Activated CD4-positive, alpha-beta T cell treated with anti-CD3 and anti-CD28 coated beads for 24 hours (primary cell): ENCODE measurements around the gene TGFBR2.

Experiments
- DNase-seq, 2 donors: peaks; one replicate each; pipeline ENCODE4 v3.0.0-alpha.2; 2020; ENCODE audit warnings: low read depth in 2 of 2

Gene TGFBR2

GRCh38 chr3:30692498-30693130, 86.2 kb downstream of the TGFBR2 start:
- no peak for DNase-seq

- peak in 1 of 2 donors; percentile 44 for DNase-seq
These were observed 87.2 kb downstream of the TGFBR2 start for GRCh38 chr3:30693470-30694120.

GRCh38 chr3:30694148-30694547, 87.7 kb downstream of the TGFBR2 start:
- DNase-seq: no peak

GRCh38 chr3:30694668-30695067, 88.3 kb downstream of the TGFBR2 start:
- DNase-seq: no peak

GRCh38 chr3:30695302-30696061, 89.1 kb downstream of the TGFBR2 start:
- no peak for DNase-seq

- DNase-seq: no peak
These were observed 90.0 kb downstream of the TGFBR2 start for GRCh38 chr3:30696403-30696819.

GRCh38 chr3:30696896-30697295, 90.5 kb downstream of the TGFBR2 start:
- no peak for DNase-seq

GRCh38 chr3:30698549-30698948, 92.1 kb downstream of the TGFBR2 start:
- DNase-seq: no peak

- no peak for DNase-seq
These were observed 93.5 kb downstream of the TGFBR2 start for GRCh38 chr3:30699927-30700326.

GRCh38 chr3:30700702-30701321, 94.4 kb downstream of the TGFBR2 start:
- DNase-seq: no peak

- no peak for DNase-seq
These were observed 95.8 kb downstream of the TGFBR2 start for GRCh38 chr3:30702038-30702827.

- no peak for DNase-seq
These were observed 96.5 kb downstream of the TGFBR2 start for GRCh38 chr3:30702828-30703397.

GRCh38 chr3:30704931-30705890, 98.8 kb downstream of the TGFBR2 start:
- no peak for DNase-seq

GRCh38 chr3:30707825-30708224, 101.4 kb downstream of the TGFBR2 start:
- no peak for DNase-seq

- no peak for DNase-seq
These were observed 102.1 kb downstream of the TGFBR2 start for GRCh38 chr3:30708472-30708871.

GRCh38 chr3:30710017-30710416, 103.6 kb downstream of the TGFBR2 start:
- no peak for DNase-seq

GRCh38 chr3:30711151-30711550, 104.8 kb downstream of the TGFBR2 start:
- no peak for DNase-seq

GRCh38 chr3:30711867-30712266, 105.5 kb downstream of the TGFBR2 start:
- DNase-seq: no peak

- DNase-seq: no peak
These were observed 106.6 kb downstream of the TGFBR2 start for GRCh38 chr3:30712991-30713390.

GRCh38 chr3:30713885-30714503, 107.6 kb downstream of the TGFBR2 start:
- no peak for DNase-seq
